Smooth muscle cell (in vitro differentiated cells): ENCODE data around the gene APBA2. TPM values are rescaled to one million over a fixed set of nuclear protein-coding genes. Genes with fewer than 3 reads are reported as not detected.
"Not testable (repeated sequence)": the region's sequence is repeated elsewhere in the genome, so short reads cannot be mapped to it uniquely, and the experiment has no call there.

ENCODE experiments used
- DNase-seq: peaks from one replicate; lab custom pipeline; 2025; ENCODE audit not compliant: unreplicated experiment; lab: John Stamatoyannopoulos, UW
- H2AFZ ChIP-seq: fragments of 200-600 bp; sonication (generic); 2 replicates; pipeline ENCODE4 v1.6.0; 2016; ENCODE audit warnings: antibody characterized with exemption, low read depth, mild to moderate bottlenecking
- H3F3A ChIP-seq: fragments of 200-600 bp; sonication (generic); 2 replicates; pipeline ENCODE4 v1.6.0; 2017; ENCODE audit warnings: antibody characterized with exemption, low read depth
- H3K27ac ChIP-seq: fragments of 200-600 bp; sonication (generic); 2 replicates; pipeline ENCODE4 v1.5.1; 2016; ENCODE audit warnings: low read depth, mild to moderate bottlenecking
- H3K27me3 ChIP-seq: fragments of 200-600 bp; sonication (generic); 2 replicates; pipeline ENCODE4 v1.6.1; 2016; ENCODE audit warnings: low read depth, mild to moderate bottlenecking
- H3K36me3 ChIP-seq: fragments of 200-600 bp; sonication (generic); 2 replicates; pipeline ENCODE4 v1.5.1; 2016; ENCODE audit warnings: low read depth
- H3K4me1 ChIP-seq: fragments of 200-600 bp; sonication (generic); 2 replicates; pipeline ENCODE4 v1.5.1; 2016; ENCODE audit warnings: low read depth
- H3K4me2 ChIP-seq: fragments of 200-600 bp; sonication (generic); 2 replicates; pipeline ENCODE4 v1.6.0; 2016; ENCODE audit warnings: mild to moderate bottlenecking
- H3K4me3 ChIP-seq: fragments of 200-600 bp; sonication (generic); 2 replicates; pipeline ENCODE4 v1.5.1; 2016; ENCODE audit warnings: mild to moderate bottlenecking
- H3K79me2 ChIP-seq: fragments of 200-600 bp; sonication (generic); 2 replicates; pipeline ENCODE4 v1.6.0; 2016; ENCODE audit warnings: low read depth, mild to moderate bottlenecking
- H3K9ac ChIP-seq: fragments of 200-600 bp; sonication (generic); 2 replicates; pipeline ENCODE4 v1.6.0; 2016; ENCODE audit warnings: low read depth
- H3K9me3 ChIP-seq: fragments of 200-600 bp; sonication (generic); replicated peaks from 2 replicates; pipeline ENCODE4 v1.5.1; 2016; ENCODE audit warnings: low read depth
- H4K20me1 ChIP-seq: fragments of 200-600 bp; sonication (generic); 2 replicates; pipeline ENCODE4 v1.6.0; 2016; ENCODE audit warnings: low read depth
- WGBS: methylation state at CpG from one replicate; pipeline ENCODE4 v1.1.7; 2016; ENCODE audit warnings: low lambda C conversion rate; 5-methylcytosine and 5-hydroxymethylcytosine counted together
- polyA plus RNA-seq: library from polyadenylated mRNA; unstranded; fragments of >200 nt; fragmentation: Nextera tagmentation; extraction: Ambion mirVana; gene quantifications from 2 replicates; pipeline ENCODE4 v1.2.1, GENCODE V29; 2016
- total RNA-seq: library from RNA; depleted of rRNA; stranded (reverse); fragments of >200 nt; gene quantifications from 2 replicates; pipeline ENCODE4 v1.2.3, GENCODE V29; 2014
- TF ChIP-seq, protein P1 (sequence below): fragments of 200-600 bp; sonication (generic); IDR thresholded peaks from 2 replicates; pipeline ENCODE4 v1.5.1; 2017; ENCODE audit warnings: borderline replicate concordance, mild to moderate bottlenecking, antibody characterized with exemption; ENCODE audit not compliant: insufficient read depth, poor library complexity, severe bottlenecking

APBA2 gene
- total and polyA plus RNA-seq, 2 experiments from 2014 or later: 10.2 to 14.9 TPM

DNA sequence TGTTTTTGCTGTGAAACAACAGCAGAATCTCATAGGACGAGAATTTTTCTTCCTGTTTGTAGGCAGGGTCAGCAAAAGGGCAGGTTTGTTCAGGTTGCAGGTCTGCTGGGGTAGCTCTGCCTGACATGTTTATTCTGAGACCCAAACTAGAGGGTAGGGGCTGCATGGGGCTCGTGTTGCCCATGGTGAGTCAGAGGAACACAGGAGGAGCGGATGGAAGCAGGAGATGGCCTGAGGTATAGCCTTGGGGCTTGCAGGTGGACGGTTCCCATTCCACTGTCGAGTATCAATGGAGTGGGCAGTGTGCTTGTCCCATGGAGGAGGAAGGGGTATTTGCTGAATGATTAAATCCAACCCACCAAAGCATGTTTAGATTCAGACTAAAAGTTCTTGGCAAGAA, 138.9 kb downstream of the APBA2 start:
- Histone ChIP-seq H3K79me2 (no peaks in the 10 kb centered on the region), H2AFZ (no peak overlapping the region), H3K27me3 (no peaks in the 10 kb centered on the region), H3K4me3 (no peak overlapping the region), H4K20me1 (no peaks in the 10 kb centered on the region), H3K9me3 (no peaks in the 10 kb centered on the region), H3K36me3 (no peaks in the 10 kb centered on the region), H3K4me2 (no peak overlapping the region), H3K4me1 (no peaks in the 10 kb centered on the region), H3K27ac (no peak overlapping the region), H3F3A (no peaks in the 10 kb centered on the region), H3K9ac (no peak overlapping the region)
- DNase-seq: no peak
- TF ChIP-seq, protein P1, sequence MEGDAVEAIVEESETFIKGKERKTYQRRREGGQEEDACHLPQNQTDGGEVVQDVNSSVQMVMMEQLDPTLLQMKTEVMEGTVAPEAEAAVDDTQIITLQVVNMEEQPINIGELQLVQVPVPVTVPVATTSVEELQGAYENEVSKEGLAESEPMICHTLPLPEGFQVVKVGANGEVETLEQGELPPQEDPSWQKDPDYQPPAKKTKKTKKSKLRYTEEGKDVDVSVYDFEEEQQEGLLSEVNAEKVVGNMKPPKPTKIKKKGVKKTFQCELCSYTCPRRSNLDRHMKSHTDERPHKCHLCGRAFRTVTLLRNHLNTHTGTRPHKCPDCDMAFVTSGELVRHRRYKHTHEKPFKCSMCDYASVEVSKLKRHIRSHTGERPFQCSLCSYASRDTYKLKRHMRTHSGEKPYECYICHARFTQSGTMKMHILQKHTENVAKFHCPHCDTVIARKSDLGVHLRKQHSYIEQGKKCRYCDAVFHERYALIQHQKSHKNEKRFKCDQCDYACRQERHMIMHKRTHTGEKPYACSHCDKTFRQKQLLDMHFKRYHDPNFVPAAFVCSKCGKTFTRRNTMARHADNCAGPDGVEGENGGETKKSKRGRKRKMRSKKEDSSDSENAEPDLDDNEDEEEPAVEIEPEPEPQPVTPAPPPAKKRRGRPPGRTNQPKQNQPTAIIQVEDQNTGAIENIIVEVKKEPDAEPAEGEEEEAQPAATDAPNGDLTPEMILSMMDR: no peak
- 88% methylated on average over 5 of the region's 5 CpGs for WGBS

DNA sequence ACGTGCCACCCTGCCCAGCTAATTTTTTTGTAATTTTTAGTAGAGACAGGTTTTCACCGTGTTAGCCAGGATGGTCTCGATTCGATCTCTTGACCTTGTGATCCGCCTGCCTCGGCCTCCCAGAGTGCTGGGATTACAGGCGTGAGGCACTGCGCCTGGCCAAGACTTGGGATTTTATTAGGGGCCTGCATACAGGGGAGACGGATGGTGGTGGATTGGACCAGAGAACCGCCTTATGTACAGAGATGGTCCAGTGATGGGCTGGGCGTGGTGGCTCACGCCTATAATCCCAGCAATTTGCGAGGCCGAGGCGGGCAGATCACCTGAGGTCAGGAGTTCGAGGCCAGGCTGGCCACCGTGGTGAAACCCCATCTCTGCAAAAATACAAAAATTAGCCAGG, 139.6 kb downstream of the APBA2 start:
- not testable (repeated sequence) for H3K4me3 ChIP-seq, H3K27me3 ChIP-seq, H3K9ac ChIP-seq, H3K9me3 ChIP-seq, DNase-seq, H3K36me3 ChIP-seq, H2AFZ ChIP-seq, H3K4me1 ChIP-seq, H3K4me2 ChIP-seq, H3K27ac ChIP-seq, H3F3A ChIP-seq, H4K20me1 ChIP-seq, H3K79me2 ChIP-seq
- 98% methylated on average over 17 of the region's 17 CpGs for WGBS

DNA sequence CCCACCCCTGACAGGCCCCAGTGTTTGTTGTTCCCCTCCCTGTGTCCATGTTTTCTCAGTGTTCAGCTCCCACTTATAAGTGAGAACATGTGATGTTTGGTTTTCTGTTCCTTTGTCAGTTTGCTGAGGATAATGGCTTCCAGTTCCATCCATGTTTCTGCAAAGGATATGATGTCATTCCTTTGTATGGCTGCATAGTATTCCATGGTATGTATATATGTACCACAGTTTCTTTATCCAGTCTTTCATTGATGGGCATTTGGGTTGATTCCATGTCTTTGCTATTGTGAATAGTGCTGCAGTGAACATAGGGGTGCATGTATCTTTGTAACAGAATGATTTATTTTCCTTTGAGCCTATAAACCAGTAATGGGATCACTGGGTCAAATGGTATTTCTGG, 142.4 kb downstream of the APBA2 start:
- H3K4me2 ChIP-seq, H3K4me3 ChIP-seq, H3K4me1 ChIP-seq, H4K20me1 ChIP-seq, H3K27me3 ChIP-seq, H3K27ac ChIP-seq, H3K9me3 ChIP-seq, H2AFZ ChIP-seq, DNase-seq, H3K79me2 ChIP-seq, H3K9ac ChIP-seq, H3K36me3 ChIP-seq, H3F3A ChIP-seq: not testable (repeated sequence)

DNA sequence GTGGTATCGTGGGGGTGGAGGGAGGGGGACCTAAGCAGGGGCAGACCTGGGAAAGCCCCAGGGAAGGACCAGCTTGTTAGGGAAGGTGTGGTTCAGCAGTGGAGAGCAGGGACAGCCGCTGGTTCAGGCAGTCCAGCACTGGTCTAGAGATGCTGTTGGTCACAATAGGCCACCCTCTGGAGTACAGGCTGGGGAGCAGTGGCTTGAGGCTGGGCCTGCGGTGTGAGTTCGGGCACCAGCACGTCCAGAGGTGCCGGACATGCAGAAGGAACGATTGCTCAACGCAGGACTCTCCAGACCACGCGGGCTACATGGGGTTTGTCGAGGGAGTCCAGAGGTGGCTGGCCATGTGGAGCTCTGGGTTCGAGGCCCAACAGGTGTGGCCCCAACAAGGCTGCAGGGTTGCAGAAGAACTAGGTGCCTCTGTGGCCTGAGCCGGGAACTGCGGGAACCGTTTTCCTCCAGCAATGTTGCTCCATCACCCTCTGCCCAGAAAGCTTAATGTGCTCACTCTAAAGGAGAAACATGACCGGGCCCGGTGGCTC, 143.9 kb downstream of the APBA2 start:
- Histone ChIP-seq H3K4me1 (no peaks in the 10 kb centered on the region), H3F3A (no peaks in the 10 kb centered on the region), H4K20me1 (no peaks in the 10 kb centered on the region), H3K36me3 (no peaks in the 10 kb centered on the region), H3K9me3 (peaks cover 5% of the 10 kb centered on the region), H3K9ac (no peak overlapping the region), H3K79me2 (no peaks in the 10 kb centered on the region), H3K27me3 (no peaks in the 10 kb centered on the region), H3K27ac (no peak overlapping the region), H3K4me3 (no peak overlapping the region), H3K4me2 (no peak overlapping the region), H2AFZ (no peak overlapping the region)
- DNase-seq: no peak
- WGBS: 95% methylated on average over 17 of the region's 17 CpGs
- TF ChIP-seq, protein P1: no peak

DNA sequence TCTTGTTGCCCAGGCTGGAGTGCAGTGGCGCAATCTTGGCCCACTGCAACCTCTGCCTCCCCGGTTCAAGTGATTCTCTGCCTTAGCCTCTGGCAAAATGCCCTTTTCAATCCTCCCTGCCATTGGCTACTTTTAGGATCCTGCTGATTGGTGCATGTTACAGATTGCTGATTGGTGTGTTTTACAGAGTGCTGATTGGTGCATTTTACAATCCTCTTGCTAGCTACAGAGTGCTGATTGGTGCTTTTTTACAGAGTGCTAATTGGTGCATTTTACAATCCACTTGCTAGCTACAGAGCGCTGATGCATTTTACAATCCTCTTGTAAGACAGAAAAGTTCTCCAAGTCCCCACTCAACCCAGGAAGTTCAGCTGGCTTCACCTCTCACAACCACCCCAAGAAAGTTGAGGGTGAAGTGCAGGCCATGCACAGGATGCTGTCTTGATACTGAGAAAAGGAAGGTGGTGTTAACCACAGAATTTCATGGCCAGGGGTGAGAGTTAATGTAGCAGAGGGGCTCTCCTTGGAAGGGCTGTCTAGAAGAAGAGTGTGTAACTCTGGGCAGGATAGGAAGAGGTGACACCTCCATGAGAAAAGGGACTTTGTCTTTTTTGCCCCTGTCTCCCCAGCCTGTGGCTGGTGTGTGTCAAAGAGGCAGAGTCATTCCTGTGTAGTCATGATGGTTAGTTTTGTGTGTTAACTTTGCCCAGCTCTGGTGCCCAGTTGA, 145.9 kb downstream of the APBA2 start:
- Histone ChIP-seq H3K36me3 (no peaks in the 10 kb centered on the region), H2AFZ (no peak overlapping the region), H3K27me3 (no peaks in the 10 kb centered on the region), H3K4me1 (no peaks in the 10 kb centered on the region), H3K9ac (no peak overlapping the region), H3K4me2 (no peak overlapping the region), H3K9me3 (peaks cover 5% of the 10 kb centered on the region), H3K79me2 (no peaks in the 10 kb centered on the region), H3K4me3 (no peak overlapping the region), H3F3A (no peaks in the 10 kb centered on the region), H3K27ac (no peak overlapping the region), H4K20me1 (no peaks in the 10 kb centered on the region)
- WGBS: 85% methylated on average over 3 of the region's 3 CpGs
- TF ChIP-seq, protein P1: no peak
- DNase-seq: no peak
